HEK293 (cell line): Measurements from ENCODE around the gene KLHL40.

Experiments
- CTCF ChIA-PET: fragments of 350-600 bp; formaldehyde crosslinking; extraction: SDS; loops from one replicate; lab custom pipeline; 2021; ENCODE audit warnings: antibody characterized with exemption; lab: Yijun Ruan, JAX
- POLR2A ChIA-PET: fragments of 300-600 bp; formaldehyde crosslinking; extraction: SDS; loops from one replicate; lab custom pipeline; 2020; ENCODE audit warnings: antibody characterized with exemption, inconsistent platforms; lab: Yijun Ruan, JAX
- H3K27ac ChIP-seq: fragments of 200-500 bp; sonication (Bioruptor generic); 2 replicates; pipeline ENCODE4 v1.5.1; 2014; ENCODE audit warnings: low read depth, low read length, control low read depth, inconsistent platforms; ENCODE audit errors: extremely low read depth
- H3K36me3 ChIP-seq, 2 experiments: fragments of 200-500 bp in 1 of 2; sonication (Bioruptor generic) in 1 of 2; 1 replicate in 1 of 2; 2 replicates in 1 of 2; pipeline ENCODE4 v1.5.1; 2014 to 2017; ENCODE audit warnings: inconsistent platforms in 2 of 2, low read length in 2 of 2; ENCODE audit not compliant: control insufficient read depth in 2 of 2, insufficient read depth in 1 of 2
- H3K4me1 ChIP-seq: fragments of 200-500 bp; sonication (Bioruptor generic); 2 replicates; pipeline ENCODE4 v1.5.1; 2014; ENCODE audit warnings: mild to moderate bottlenecking, low read length, inconsistent platforms; ENCODE audit not compliant: control insufficient read depth, insufficient read depth
- H3K4me3 ChIP-seq: 2 replicates; pipeline ENCODE4 v1.5.1; 2011; ENCODE audit warnings: low read depth, mild to moderate bottlenecking, control low read depth, low read length, moderate library complexity
- H3K9me3 ChIP-seq: fragments of 200-500 bp; sonication (Bioruptor generic); 2 replicates; pipeline ENCODE4 v1.5.1; 2014; ENCODE audit warnings: low read depth, low read length, inconsistent platforms; ENCODE audit not compliant: control insufficient read depth, insufficient read depth
- BCL11B ChIP-seq: fragments of 450-650 bp; formaldehyde crosslinking; IDR thresholded peaks from 2 replicates; pipeline ENCODE4 v1.5.1; 2016; ENCODE audit warnings: low read depth, missing biosample characterization, missing genetic modification characterization
- GLI4 ChIP-seq: fragments of 450-650 bp; formaldehyde crosslinking; IDR thresholded peaks from 2 replicates; pipeline ENCODE4 v1.5.1; 2016; ENCODE audit warnings: missing biosample characterization, missing genetic modification characterization
- KLF9 ChIP-seq: fragments of 450-650 bp; formaldehyde crosslinking; IDR thresholded peaks from 2 replicates; pipeline ENCODE4 v1.5.1; 2016; ENCODE audit warnings: missing biosample characterization, missing genetic modification characterization, low read depth
- MZF1 ChIP-seq: fragments of 450-650 bp; formaldehyde crosslinking; IDR thresholded peaks from 2 replicates; pipeline ENCODE4 v1.5.1; 2017; ENCODE audit warnings: missing biosample characterization, missing genetic modification characterization, borderline replicate concordance
- SCRT2 ChIP-seq: fragments of 450-650 bp; formaldehyde crosslinking; IDR thresholded peaks from 2 replicates; pipeline ENCODE4 v1.5.1; 2016; ENCODE audit warnings: missing biosample characterization, missing genetic modification characterization
- SP3 ChIP-seq: fragments of 450-650 bp; formaldehyde crosslinking; IDR thresholded peaks from 2 replicates; pipeline ENCODE4 v1.5.1; 2016; ENCODE audit warnings: missing biosample characterization, missing genetic modification characterization
- ZBTB17 ChIP-seq: fragments of 450-650 bp; formaldehyde crosslinking; IDR thresholded peaks from 2 replicates; pipeline ENCODE4 v1.5.1; 2016; ENCODE audit warnings: missing biosample characterization, missing genetic modification characterization
- ZFP3 ChIP-seq: fragments of 450-650 bp; formaldehyde crosslinking; IDR thresholded peaks from 2 replicates; pipeline ENCODE4 v1.5.1; 2016; ENCODE audit warnings: low read depth, missing biosample characterization, missing genetic modification characterization
- ZFP37 ChIP-seq: fragments of 450-650 bp; formaldehyde crosslinking; IDR thresholded peaks from 2 replicates; pipeline ENCODE4 v1.5.1; 2016; ENCODE audit warnings: missing biosample characterization, missing genetic modification characterization
- ZNF10 ChIP-seq: fragments of 450-650 bp; formaldehyde crosslinking; IDR thresholded peaks from 2 replicates; pipeline ENCODE4 v1.5.1; 2017; ENCODE audit warnings: missing biosample characterization, missing genetic modification characterization
- ZNF133 ChIP-seq: fragments of 450-650 bp; formaldehyde crosslinking; IDR thresholded peaks from 2 replicates; pipeline ENCODE4 v1.5.1; 2016; ENCODE audit warnings: missing biosample characterization, missing genetic modification characterization
- ZNF202 ChIP-seq: fragments of 450-650 bp; formaldehyde crosslinking; IDR thresholded peaks from 2 replicates; pipeline ENCODE4 v1.5.1; 2016; ENCODE audit warnings: missing biosample characterization, missing genetic modification characterization, borderline replicate concordance
- ZNF211 ChIP-seq: fragments of 450-650 bp; formaldehyde crosslinking; IDR thresholded peaks from 2 replicates; pipeline ENCODE4 v1.5.1; 2016; ENCODE audit warnings: low read depth, missing biosample characterization, missing genetic modification characterization
- ZNF362 ChIP-seq: fragments of 450-650 bp; formaldehyde crosslinking; IDR thresholded peaks from 2 replicates; pipeline ENCODE4 v1.5.1; 2016; ENCODE audit warnings: missing biosample characterization, missing genetic modification characterization
- ZNF398 ChIP-seq: fragments of 450-650 bp; formaldehyde crosslinking; IDR thresholded peaks from 2 replicates; pipeline ENCODE4 v1.5.1; 2017; ENCODE audit warnings: missing biosample characterization, missing genetic modification characterization
- ZNF423 ChIP-seq: fragments of 450-650 bp; formaldehyde crosslinking; IDR thresholded peaks from 2 replicates; pipeline ENCODE4 v1.5.1; 2016; ENCODE audit warnings: missing biosample characterization, missing genetic modification characterization
- ZNF510 ChIP-seq: fragments of 450-650 bp; formaldehyde crosslinking; IDR thresholded peaks from 2 replicates; pipeline ENCODE4 v1.5.1; 2018; ENCODE audit warnings: mild to moderate bottlenecking, missing genetic modification characterization, missing biosample characterization; ENCODE audit not compliant: insufficient replicate concordance
- ZNF548 ChIP-seq: fragments of 450-650 bp; formaldehyde crosslinking; IDR thresholded peaks from 2 replicates; pipeline ENCODE4 v1.5.1; 2016; ENCODE audit warnings: missing biosample characterization, missing genetic modification characterization
- ZNF561 ChIP-seq: fragments of 450-650 bp; IDR thresholded peaks from 2 replicates; pipeline ENCODE4 v1.5.1; 2018; ENCODE audit warnings: missing biosample characterization, missing genetic modification characterization, borderline replicate concordance
- ZNF580 ChIP-seq: fragments of 450-650 bp; formaldehyde crosslinking; IDR thresholded peaks from 2 replicates; pipeline ENCODE4 v1.5.1; 2016; ENCODE audit warnings: missing biosample characterization, missing genetic modification characterization
- ZNF585B ChIP-seq: fragments of 450-650 bp; formaldehyde crosslinking; IDR thresholded peaks from 2 replicates; pipeline ENCODE4 v1.5.1; 2016; ENCODE audit warnings: missing biosample characterization, missing genetic modification characterization
- ZNF629 ChIP-seq: fragments of 450-650 bp; formaldehyde crosslinking; IDR thresholded peaks from 2 replicates; pipeline ENCODE4 v1.5.1; 2017; ENCODE audit warnings: missing biosample characterization, missing genetic modification characterization
- ZNF639 ChIP-seq: fragments of 450-650 bp; formaldehyde crosslinking; IDR thresholded peaks from 2 replicates; pipeline ENCODE4 v1.5.1; 2016; ENCODE audit warnings: missing biosample characterization, missing genetic modification characterization
- ZNF664 ChIP-seq: fragments of 450-650 bp; formaldehyde crosslinking; IDR thresholded peaks from 2 replicates; pipeline ENCODE4 v1.5.1; 2016; ENCODE audit warnings: missing biosample characterization, missing genetic modification characterization
- ZNF701 ChIP-seq: fragments of 450-650 bp; formaldehyde crosslinking; IDR thresholded peaks from 2 replicates; pipeline ENCODE4 v1.5.1; 2016; ENCODE audit warnings: missing biosample characterization, missing genetic modification characterization
- ZNF777 ChIP-seq: fragments of 450-650 bp; formaldehyde crosslinking; IDR thresholded peaks from 2 replicates; pipeline ENCODE4 v1.5.1; 2017; ENCODE audit warnings: missing biosample characterization, missing genetic modification characterization, borderline replicate concordance
- ZNF792 ChIP-seq: fragments of 450-650 bp; formaldehyde crosslinking; IDR thresholded peaks from 2 replicates; pipeline ENCODE4 v1.5.1; 2016; ENCODE audit warnings: missing biosample characterization, missing genetic modification characterization
- TF ChIP-seq, protein P1 (sequence below): fragments of 450-650 bp; formaldehyde crosslinking; IDR thresholded peaks from 2 replicates; pipeline ENCODE4 v1.5.1; 2016; ENCODE audit warnings: missing biosample characterization, missing genetic modification characterization

KLHL40 gene

DNA sequence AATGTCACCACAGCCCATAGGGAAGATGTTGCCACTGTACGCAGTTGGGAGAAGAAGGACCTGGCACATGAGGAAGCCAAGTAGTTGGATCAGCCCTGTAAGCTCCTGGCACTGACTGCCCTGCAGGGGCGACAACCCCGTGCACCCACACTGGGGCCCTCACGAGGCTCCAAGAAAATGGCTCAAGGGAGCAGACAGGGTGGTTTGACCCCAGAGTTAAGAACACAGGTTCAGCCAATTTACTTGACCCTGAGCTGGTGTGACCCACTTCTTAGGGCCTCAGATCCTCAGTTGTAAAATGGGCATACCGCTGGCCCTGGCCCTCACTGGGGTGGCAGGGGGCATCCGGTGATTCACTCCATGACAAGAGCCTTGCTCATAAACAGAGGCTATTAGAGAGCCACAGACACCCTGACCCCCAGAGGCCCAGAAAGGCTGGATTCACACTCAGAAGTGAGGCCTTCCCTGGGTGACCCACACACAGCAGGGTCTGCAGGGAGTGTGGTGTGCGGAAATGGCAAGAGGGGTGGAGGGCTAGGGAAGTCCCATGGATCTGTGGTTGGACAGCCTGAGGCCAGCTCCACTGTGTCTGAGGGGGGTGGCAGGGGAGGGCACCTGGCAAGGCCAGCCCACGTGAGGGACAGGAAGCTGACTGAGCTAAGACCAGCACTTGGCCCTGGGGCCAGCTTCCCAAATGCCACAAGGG, 19.0 kb downstream of the KLHL40 start:
- ChIA-PET POLR2A (no interaction called here), CTCF (no interaction called here)
- TF ChIP-seq ZNF792 (tag by site-specific recombination) (no peak), ZNF639 (no peak), ZNF561 (tag by site-specific recombination) (no peak), SCRT2 (tag by site-specific recombination) (no peak), ZNF133 (tag by site-specific recombination) (no peak), ZFP3 (tag by site-specific recombination) (no peak), ZNF10 (tag by site-specific recombination) (no peak), ZNF398 (tag by site-specific recombination) (no peak), KLF9 (tag by site-specific recombination) (no peak), GLI4 (no peak), ZBTB17 (tag by site-specific recombination) (no peak), ZNF701 (no peak), ZNF423 (tag by site-specific recombination) (no peak), ZNF211 (tag by site-specific recombination) (no peak), ZNF362 (tag by site-specific recombination) (no peak), ZNF510 (tag by site-specific recombination) (no peak), ZNF548 (no peak), ZNF580 (tag by site-specific recombination) (no peak), ZNF664 (no peak), BCL11B (no peak)
- TF ChIP-seq, all 188 proteins: peak for 0
- no peaks in the 10 kb centered on the region for H3K4me1 ChIP-seq
- H3K9me3 ChIP-seq: no peaks in the 10 kb centered on the region
- no peaks in the 10 kb centered on the region for H3K36me3 ChIP-seq
- no peak overlapping the region for H3K4me3 ChIP-seq
- H3K27ac ChIP-seq: no peak overlapping the region

- CTCF ChIA-PET: no interaction called here
- TF ChIP-seq ZNF629: no peak
- no peak for TF ChIP-seq ZNF777
- TF ChIP-seq, protein P1, sequence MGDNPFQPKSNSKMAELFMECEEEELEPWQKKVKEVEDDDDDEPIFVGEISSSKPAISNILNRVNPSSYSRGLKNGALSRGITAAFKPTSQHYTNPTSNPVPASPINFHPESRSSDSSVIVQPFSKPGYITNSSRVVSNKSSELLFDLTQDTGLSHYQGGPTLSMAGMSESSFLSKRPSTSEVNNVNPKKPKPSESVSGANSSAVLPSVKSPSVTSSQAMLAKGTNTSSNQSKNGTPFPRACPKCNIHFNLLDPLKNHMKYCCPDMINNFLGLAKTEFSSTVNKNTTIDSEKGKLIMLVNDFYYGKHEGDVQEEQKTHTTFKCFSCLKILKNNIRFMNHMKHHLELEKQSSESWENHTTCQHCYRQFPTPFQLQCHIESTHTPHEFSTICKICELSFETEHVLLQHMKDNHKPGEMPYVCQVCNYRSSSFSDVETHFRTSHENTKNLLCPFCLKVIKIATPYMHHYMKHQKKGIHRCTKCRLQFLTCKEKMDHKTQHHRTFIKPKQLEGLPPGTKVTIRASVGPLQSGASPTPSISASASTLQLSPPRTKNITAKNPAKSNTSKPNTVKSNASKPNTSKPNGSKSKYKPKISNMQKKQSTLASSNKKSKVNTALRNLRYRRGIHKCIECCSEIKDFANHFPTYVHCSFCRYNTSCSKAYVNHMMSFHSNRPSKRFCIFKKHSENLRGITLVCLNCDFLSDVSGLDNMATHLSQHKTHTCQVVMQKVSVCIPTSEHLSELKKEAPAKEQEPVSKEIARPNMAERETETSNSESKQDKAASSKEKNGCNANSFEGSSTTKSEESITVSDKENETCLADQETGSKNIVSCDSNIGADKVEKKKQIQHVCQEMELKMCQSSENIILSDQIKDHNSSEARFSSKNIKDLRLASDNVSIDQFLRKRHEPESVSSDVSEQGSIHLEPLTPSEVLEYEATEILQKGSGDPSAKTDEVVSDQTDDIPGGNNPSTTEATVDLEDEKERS (tag by site-specific recombination): no peak
- TF ChIP-seq SCRT2 (tag by site-specific recombination): peak; percentile 49; the same call in 1 of the 2 replicates
- TF ChIP-seq ZFP37 (tag by site-specific recombination): no peak
- no peak for TF ChIP-seq MZF1 (tag by site-specific recombination)
- no peak for TF ChIP-seq ZNF202 (tag by site-specific recombination)
- no peak for TF ChIP-seq SP3
- TF ChIP-seq ZNF585B (tag by site-specific recombination): no peak
Observed at GRCh38 chr3:42705058-42705767, 19.9 kb downstream of the KLHL40 start.

More at GRCh38 chr3:42705058-42705767, 19.9 kb downstream of the KLHL40 start:
- Histone ChIP-seq H3K9me3 (no peaks in the 10 kb centered on the region), H3K4me3 (no peak overlapping the region), H3K36me3 (no peaks in the 10 kb centered on the region), H3K4me1 (no peaks in the 10 kb centered on the region), H3K27ac (no peak overlapping the region)
- POLR2A ChIA-PET: no interaction called here
